ENCODE measurements around the gene ELF1.
"Not testable (repeated sequence)": the region's sequence is repeated elsewhere in the genome, so short reads cannot be mapped to it uniquely, and the experiment has no call there.

Gene ELF1

DNA sequence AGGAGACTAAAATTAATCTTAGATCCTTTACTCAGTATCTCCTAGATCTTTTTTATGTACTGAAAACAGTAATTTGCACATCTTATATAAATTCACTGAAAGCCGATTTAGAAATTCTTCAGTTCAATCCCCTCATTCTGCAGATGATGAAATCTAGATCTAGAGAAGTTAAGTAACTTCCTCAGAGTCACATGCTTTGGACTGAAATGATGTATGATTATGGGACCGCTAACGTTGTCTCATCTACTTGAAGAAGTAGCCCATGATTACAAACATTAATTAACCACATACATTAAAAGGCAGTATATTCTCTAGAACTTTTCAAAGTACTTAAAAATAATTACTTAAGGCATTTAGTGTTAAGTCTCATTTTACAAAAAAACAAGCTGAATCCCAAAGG lies 37.8 kb downstream of the ELF1 start:
- DNase-seq (ENCODE audit: low spot score), result no peak

GRCh38 chr13:40980461-40980860 lies 38.7 kb downstream of the ELF1 start:
- no peak for DNase-seq (ENCODE audit: low spot score)

GRCh38 chr13:40979232-40979631 lies 39.9 kb downstream of the ELF1 start:
- DNase-seq (ENCODE audit: low spot score), result no peak

GRCh38 chr13:40978109-40978508 lies 41.0 kb downstream of the ELF1 start:
- not testable (repeated sequence) for DNase-seq (ENCODE audit: low spot score)

- no peak for DNase-seq (ENCODE audit: low spot score)
Measured at GRCh38 chr13:40975441-40975840, 43.7 kb downstream of the ELF1 start.

GRCh38 chr13:40974460-40975407 lies 44.4 kb downstream of the ELF1 start:
- no peak for DNase-seq (ENCODE audit: low spot score)

DNA sequence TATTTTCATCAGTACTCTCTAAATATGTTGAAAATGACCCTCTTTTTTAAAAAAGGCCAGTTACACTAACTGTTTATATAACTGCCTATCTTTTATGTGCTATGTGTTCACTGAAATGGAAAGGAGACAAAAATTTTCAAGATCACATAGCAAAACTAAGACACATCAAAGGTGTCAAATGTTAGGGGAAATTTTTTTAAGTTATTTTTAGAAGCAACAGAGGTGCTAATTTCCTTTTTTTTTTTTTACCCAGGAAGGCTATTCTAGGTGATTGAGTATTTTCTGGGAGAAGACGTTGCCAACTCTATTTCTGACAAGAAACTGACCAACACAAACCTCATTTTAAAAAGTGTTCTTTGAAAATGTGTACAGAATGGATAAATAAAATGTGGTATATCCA lies 45.7 kb downstream of the ELF1 start:
- no peak for DNase-seq (ENCODE audit: low spot score)

GRCh38 chr13:40971321-40971720 lies 47.8 kb downstream of the ELF1 start:
- DNase-seq (ENCODE audit: low spot score), result no peak

DNA sequence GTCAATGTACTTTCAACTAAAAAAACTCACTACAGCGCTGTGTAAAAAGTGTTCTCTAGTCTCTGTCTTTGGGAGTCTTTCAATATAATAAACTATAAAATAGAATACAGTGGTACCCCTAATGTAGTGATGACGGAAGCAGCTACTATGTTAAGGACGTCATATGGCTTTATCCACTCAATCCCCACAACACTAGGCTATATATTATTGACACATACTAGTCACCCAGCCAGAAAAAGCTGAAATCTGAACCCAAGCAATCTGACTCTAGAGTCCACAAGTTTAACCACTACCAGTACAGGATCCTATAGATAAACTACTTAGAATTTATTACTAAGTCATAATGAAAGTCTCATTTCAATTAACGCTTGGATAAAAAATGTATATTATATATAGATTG lies 48.3 kb downstream of the ELF1 start:
- DNase-seq (ENCODE audit: low spot score), result no peak

DNA sequence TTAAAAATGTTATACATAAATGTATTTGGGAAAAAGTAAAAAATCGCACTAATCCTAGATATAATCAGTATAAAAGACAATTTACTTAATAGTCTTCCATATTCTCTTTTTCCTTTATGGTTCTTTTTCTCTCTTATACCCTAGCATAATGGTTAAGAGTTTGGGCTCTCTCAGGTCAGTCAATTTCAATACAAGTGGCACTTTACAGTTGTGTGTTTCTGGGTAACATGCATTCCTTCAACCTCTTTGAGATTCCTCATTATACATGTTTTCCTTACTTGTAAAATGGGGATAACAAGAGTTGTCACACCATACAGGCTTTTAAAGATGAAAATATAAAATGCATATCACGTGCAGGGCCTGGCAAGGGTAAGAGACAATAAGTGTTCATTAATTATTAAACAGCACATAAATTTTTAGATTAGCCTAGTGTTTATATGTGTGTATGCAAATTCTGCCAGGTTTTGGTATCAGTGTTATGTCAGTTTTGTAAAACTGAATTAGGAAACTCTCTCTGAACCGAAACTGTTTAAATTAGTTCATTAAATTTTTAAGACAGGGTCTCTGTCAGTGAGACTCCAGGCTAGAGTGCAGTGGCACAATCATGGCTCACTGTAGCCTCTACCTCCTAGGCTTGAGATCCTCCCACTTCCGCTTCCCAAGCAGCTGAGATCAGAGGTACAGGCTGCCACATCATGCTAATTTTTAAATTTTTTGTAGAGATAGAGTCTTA lies 49.8 kb downstream of the ELF1 start:
- DNase-seq (ENCODE audit: low spot score), result no peak

DNA sequence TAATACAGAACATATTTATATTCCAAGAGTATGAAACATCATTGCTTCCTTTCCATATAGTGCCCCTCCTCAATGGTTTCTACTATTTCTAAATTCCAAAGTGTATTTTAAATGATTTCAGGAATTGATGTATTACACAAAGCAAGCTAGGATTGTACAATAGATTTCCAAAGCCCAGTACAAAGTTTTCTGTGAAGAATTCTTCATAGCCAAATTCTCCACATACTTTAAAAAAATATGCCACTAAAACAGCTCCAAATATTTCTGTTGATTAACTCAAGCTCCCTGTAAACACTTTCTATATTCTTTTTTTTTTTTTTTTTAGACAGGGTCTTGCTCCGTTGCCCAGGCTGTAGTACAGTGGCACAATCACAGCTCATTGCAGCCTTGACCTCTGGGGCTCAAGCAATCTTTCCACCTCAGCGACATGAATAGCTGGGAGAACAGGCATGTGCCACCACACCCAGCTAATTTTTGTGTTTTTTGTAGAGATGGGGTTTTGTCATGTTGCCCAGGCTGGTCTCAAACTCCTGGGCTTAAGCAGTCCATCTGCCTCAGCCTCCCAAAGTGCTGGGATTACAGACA lies 50.6 kb downstream of the ELF1 start:
- no peak for DNase-seq (ENCODE audit: low spot score)

DNA sequence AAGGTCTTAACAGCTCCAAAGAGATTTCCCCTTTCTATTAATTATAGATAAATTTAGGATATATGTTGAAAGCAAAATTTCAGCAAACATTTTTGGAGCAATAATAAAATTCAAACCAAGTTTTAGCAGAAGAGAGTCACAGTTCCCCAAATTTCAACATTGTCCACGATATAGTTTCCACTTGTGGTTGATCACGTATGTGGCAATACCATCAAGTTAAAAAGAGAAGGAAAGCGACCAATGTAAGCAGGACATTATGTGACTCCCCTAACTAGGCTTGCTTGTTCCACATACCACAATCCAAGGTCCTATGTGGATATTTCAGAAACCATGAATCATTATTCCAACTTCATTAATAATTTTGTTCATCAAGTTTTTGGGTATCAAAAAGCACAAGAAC lies 52.8 kb downstream of the ELF1 start:
- no peak for DNase-seq (ENCODE audit: low spot score)

DNA sequence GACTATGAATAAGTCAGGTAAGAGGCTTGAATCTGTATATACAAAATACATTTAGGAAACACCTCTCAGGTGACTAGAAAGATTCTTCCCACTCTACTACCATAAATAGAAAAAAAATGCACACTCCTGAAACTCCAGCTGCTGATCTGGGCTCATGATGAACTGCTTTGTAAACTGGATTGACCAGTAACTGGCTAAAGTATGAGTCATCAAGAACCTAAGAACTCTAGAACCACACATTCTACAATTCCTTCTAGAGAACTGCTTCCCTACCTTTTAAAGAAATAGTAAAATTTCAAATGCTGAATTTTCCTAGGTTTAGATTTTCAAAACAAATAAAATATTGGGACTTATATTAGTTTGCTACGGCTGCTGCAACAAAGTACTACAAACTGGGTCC lies 55.2 kb downstream of the ELF1 start:
- no peak for DNase-seq (ENCODE audit: low spot score)

DNA sequence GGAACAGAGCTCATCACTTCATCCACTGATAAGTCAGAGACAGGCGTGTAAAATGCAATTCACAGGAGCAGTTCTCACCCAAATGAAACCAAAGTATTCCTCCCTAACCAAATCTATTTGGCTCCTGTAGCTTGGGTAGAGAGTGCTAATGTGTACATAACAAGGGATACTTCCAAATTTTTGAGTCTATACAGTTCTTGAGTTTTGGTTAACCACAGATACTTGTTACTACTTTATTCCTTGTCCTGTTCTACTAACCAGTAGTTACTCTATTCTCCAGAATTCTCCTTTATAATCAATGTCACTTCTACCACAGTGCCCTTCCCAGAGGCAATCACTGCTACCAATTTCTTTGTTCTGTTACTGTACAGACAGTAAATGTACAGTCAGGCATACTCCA lies 57.3 kb downstream of the ELF1 start:
- no peak for DNase-seq (ENCODE audit: low spot score)

DNA sequence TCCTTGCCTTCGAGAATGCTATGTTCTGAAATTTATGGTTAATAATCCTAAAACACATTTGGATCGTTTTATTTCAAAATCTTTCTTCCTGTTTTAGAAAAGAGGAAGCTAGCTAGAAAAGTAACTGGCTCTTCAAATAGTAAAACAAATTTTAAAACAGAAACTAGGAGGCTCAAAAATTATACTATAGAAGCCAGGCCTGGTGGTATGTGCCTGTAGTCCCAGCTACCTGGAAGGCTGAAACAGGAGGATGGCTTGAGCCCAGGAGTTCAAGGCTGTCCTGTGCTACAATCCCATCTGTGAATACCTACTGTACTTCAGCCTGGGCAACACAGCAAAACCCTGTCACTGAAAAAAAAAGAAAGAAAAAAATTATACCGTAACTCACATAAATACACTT lies 57.9 kb downstream of the ELF1 start:
- no peak for DNase-seq (ENCODE audit: low spot score)

DNA sequence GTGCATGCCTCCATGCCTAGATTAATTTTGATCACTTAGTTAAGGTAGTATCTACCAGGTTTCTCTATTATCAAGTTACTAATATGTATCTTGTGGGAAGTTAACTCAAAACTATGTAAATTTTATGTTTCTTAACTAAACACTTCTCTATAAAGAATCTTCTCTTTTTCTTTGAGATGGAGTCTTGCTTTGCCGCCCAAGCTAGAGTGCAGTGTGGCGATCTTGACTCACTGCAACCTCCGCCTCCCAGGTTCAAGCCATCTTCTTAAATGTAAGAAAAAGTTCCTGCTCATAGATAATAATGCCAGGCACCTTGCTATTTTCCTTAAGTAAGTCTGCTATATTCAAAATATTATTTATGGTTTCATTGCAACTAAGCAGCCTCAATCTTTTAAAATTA lies 58.4 kb downstream of the ELF1 start:
- DNase-seq (ENCODE audit: low spot score), result no peak

DNA sequence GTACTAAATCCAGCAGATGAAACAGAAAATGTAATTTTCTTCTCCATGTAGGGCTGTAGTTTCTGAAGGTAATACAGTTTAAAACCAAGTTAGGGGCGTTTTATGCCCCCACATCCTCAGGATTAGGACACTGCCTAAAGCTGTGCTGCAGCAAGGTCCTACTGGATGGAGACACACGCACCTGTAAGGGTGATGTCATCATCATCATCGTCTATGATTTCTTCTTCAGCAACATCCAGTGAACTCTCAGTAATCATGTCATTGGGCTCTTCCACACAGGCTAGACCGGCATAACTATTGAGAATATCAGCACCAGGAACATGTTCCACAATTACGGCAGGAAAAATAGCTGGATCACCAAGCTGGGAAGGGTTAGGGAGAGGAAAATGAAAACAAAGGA lies 60.5 kb downstream of the ELF1 start:
- no peak for DNase-seq (ENCODE audit: low spot score)

- DNase-seq (ENCODE audit: low spot score), result no peak
Measured at GRCh38 chr13:40946485-40946884, 72.6 kb downstream of the ELF1 start.

DNA sequence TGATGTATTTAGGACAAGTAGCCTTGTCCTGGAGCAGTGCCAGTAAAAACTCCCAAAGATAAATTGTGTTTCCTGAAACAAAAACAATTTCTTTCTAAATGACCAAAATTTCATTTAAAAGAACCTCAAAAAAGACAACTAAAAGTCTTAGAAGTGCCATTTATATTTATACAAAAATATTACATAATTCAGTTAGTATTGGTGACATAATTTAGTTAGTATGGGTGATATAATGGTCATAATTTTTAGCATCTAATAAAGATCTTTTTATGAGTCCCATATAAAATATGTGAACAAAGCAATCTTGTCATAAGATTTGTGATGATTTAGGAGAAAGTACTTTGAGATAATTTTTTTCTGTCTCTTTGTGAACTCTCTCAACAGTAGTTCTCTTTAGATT lies 76.0 kb downstream of the ELF1 start:
- no peak for DNase-seq (ENCODE audit: low spot score)

- DNase-seq (ENCODE audit: low spot score), result no peak
Measured at GRCh38 chr13:40941581-40941980, 77.5 kb downstream of the ELF1 start.

- no peak for DNase-seq (ENCODE audit: low spot score)
Measured at GRCh38 chr13:40940841-40941240, 78.3 kb downstream of the ELF1 start.

GRCh38 chr13:40933508-40934204 lies 85.5 kb downstream of the ELF1 start:
- DNase-seq (ENCODE audit: low spot score), result no peak

All from kidney capillary endothelial cell (primary cell).